MM.1S (cell line): ENCODE results near the gene PEAK1.

ENCODE experiments used
- CTCF ChIP-seq: fragments of 300-600 bp; sonication (generic); IDR thresholded peaks from 2 replicates; pipeline ENCODE4 v1.5.1; 2016; ENCODE audit warnings: antibody characterized with exemption, low read length, mixed read lengths
- EZH2 ChIP-seq: fragments of 300-600 bp; sonication (generic); optimal IDR thresholded peaks from 2 replicates; pipeline ENCODE3; 2017; ENCODE audit warnings: low read depth, mild to moderate bottlenecking, antibody characterized with exemption, low read length, mixed read lengths

GRCh38 chr15:77336006-77336405 lies 83.9 kb downstream of the PEAK1 start:
- no peak for TF ChIP-seq CTCF
- TF ChIP-seq EZH2, result no peak
